ENCODE measurements around the gene PTPN5. TPM values are rescaled to one million over a fixed set of nuclear protein-coding genes. Genes with fewer than 3 reads are reported as not detected.
A peak's percentile ranks its signal among the peaks of the same experiment; 100 is the strongest.
"Not testable (repeated sequence)": the region's sequence is repeated elsewhere in the genome, so short reads cannot be mapped to it uniquely, and the experiment has no call there.

Gene PTPN5
- polyA plus RNA-seq, 4 donors = 0.22 to 1.6 TPM; not detected in 2

- peak overlapping the region; percentile 42 to 84 (median 69) for H3K4me3 ChIP-seq (ENCODE audit: low read depth in 1 of 3, low read length in 3 of 3)
- no peaks in the 10 kb centered on the region for H3K4me1 ChIP-seq (ENCODE audit: control insufficient read depth in 3 of 3, insufficient read depth in 2 of 3, low read depth in 1 of 3, low read length in 2 of 3)
- FAIRE-seq = no peak
- peaks cover 0 to 30% (median 0%) of the 10 kb centered on the region in 3 donors for H3K27me3 ChIP-seq (ENCODE audit: control insufficient read depth in 3 of 3, insufficient read depth in 3 of 3, low read length in 3 of 3)
- peaks cover 0 to 8% (median 0%) of the 10 kb centered on the region in 3 donors for H3K36me3 ChIP-seq (ENCODE audit: control insufficient read depth in 3 of 3, insufficient read depth in 2 of 3, low read depth in 1 of 3, low read length in 3 of 3)
- H3K9me3 ChIP-seq (ENCODE audit: control insufficient read depth in 2 of 2, insufficient read depth in 1 of 2, low read depth in 1 of 2, low read length in 1 of 2) = no peaks in the 10 kb centered on the region
- 11 to 15% (median 13%) methylated on average over 7 to 9 of the region's 9 CpGs for WGBS, 3 donors
- H3K27ac ChIP-seq (ENCODE audit: low read depth in 1 of 3, low read length in 2 of 3) = peak overlapping the region in 1 of 3 donors; percentile 72
- DNase-seq = no peak
Observed at GRCh38 chr11:18699269-18699596, 92.4 kb downstream of the PTPN5 start.

- no peaks in the 10 kb centered on the region for H3K4me1 ChIP-seq (ENCODE audit: control insufficient read depth in 3 of 3, insufficient read depth in 2 of 3, low read depth in 1 of 3, low read length in 2 of 3)
- H3K27ac ChIP-seq (ENCODE audit: low read depth in 1 of 3, low read length in 2 of 3) = peak within 1 kb of the TSS in 2 of 3 donors; percentile 46 to 72
- H3K27me3 ChIP-seq (ENCODE audit: control insufficient read depth in 3 of 3, insufficient read depth in 3 of 3, low read length in 3 of 3) = peaks cover 0 to 30% (median 0%) of the 10 kb centered on the region in 3 donors
- DNase-seq = peak; percentile 91 to 94
- WGBS, 3 donors = 0 to 1% (median 1%) methylated on average over 54 to 98 of the region's 98 CpGs
- H3K36me3 ChIP-seq (ENCODE audit: control insufficient read depth in 3 of 3, insufficient read depth in 2 of 3, low read depth in 1 of 3, low read length in 3 of 3) = peaks cover 0 to 8% (median 0%) of the 10 kb centered on the region in 3 donors
- no peaks in the 10 kb centered on the region for H3K9me3 ChIP-seq (ENCODE audit: control insufficient read depth in 2 of 2, insufficient read depth in 1 of 2, low read depth in 1 of 2, low read length in 1 of 2)
- peak within 1 kb of the TSS; percentile 42 to 84 (median 69) for H3K4me3 ChIP-seq (ENCODE audit: low read depth in 1 of 3, low read length in 3 of 3)
- no peak for FAIRE-seq
Observed at GRCh38 chr11:18698341-18699268, 93.0 kb downstream of the PTPN5 start, which contains the start of gene TMEM86A. TMEM86A (plus strand) TSS chr11:18698779; CDS start chr11:18698887, 108 bp downstream.

- no peaks in the 10 kb centered on the region for H3K4me1 ChIP-seq (ENCODE audit: control insufficient read depth in 3 of 3, insufficient read depth in 2 of 3, low read depth in 1 of 3, low read length in 2 of 3)
- DNase-seq (no peak), FAIRE-seq (no peak)
- H3K36me3 ChIP-seq (ENCODE audit: control insufficient read depth in 3 of 3, insufficient read depth in 2 of 3, low read depth in 1 of 3, low read length in 3 of 3) = peaks cover 0 to 8% (median 0%) of the 10 kb centered on the region in 3 donors
- H3K27me3 ChIP-seq (ENCODE audit: control insufficient read depth in 3 of 3, insufficient read depth in 3 of 3, low read length in 3 of 3) = peaks cover 0 to 30% (median 0%) of the 10 kb centered on the region in 3 donors
- no peak overlapping the region for H3K4me3 ChIP-seq (ENCODE audit: low read depth in 1 of 3, low read length in 3 of 3)
- no peak overlapping the region for H3K27ac ChIP-seq (ENCODE audit: low read depth in 1 of 3, low read length in 2 of 3)
- WGBS, 3 donors = 89 to 96% (median 90%) methylated on average over 4 of the region's 4 CpGs
- no peaks in the 10 kb centered on the region for H3K9me3 ChIP-seq (ENCODE audit: control insufficient read depth in 2 of 2, insufficient read depth in 1 of 2, low read depth in 1 of 2, low read length in 1 of 2)
Observed at GRCh38 chr11:18697576-18697975, 94.0 kb downstream of the PTPN5 start.

- DNase-seq = no peak
- Histone ChIP-seq H3K9me3 (ENCODE audit: control insufficient read depth in 2 of 2, insufficient read depth in 1 of 2, low read depth in 1 of 2, low read length in 1 of 2) (no peaks in the 10 kb centered on the region), H3K27me3 (ENCODE audit: control insufficient read depth in 3 of 3, insufficient read depth in 3 of 3, low read length in 3 of 3) (peaks cover 0 to 30% (median 0%) of the 10 kb centered on the region in 3 donors), H3K4me1 (ENCODE audit: control insufficient read depth in 3 of 3, insufficient read depth in 2 of 3, low read depth in 1 of 3, low read length in 2 of 3) (no peaks in the 10 kb centered on the region), H3K27ac (ENCODE audit: low read depth in 1 of 3, low read length in 2 of 3) (no peak overlapping the region), H3K36me3 (ENCODE audit: control insufficient read depth in 3 of 3, insufficient read depth in 2 of 3, low read depth in 1 of 3, low read length in 3 of 3) (peaks cover 0 to 7% (median 0%) of the 10 kb centered on the region in 3 donors), H3K4me3 (ENCODE audit: low read depth in 1 of 3, low read length in 3 of 3) (no peak overlapping the region)
- 80 to 90% (median 86%) methylated on average over 2 of the region's 2 CpGs for WGBS, 3 donors
- no peak for FAIRE-seq
Observed at GRCh38 chr11:18696638-18697225, 94.9 kb downstream of the PTPN5 start.

GRCh38 chr11:18692941-18693760, 98.4 kb downstream of the PTPN5 start:
- WGBS, 3 donors = 66 to 69% (median 67%) methylated on average over 9 of the region's 9 CpGs
- H3K4me1 ChIP-seq (ENCODE audit: control insufficient read depth in 3 of 3, insufficient read depth in 2 of 3, low read depth in 1 of 3, low read length in 2 of 3) = no peaks in the 10 kb centered on the region
- no peaks in the 10 kb centered on the region for H3K9me3 ChIP-seq (ENCODE audit: control insufficient read depth in 2 of 2, insufficient read depth in 1 of 2, low read depth in 1 of 2, low read length in 1 of 2)
- no peak overlapping the region for H3K27ac ChIP-seq (ENCODE audit: low read depth in 1 of 3, low read length in 2 of 3)
- FAIRE-seq = no peak
- H3K27me3 ChIP-seq (ENCODE audit: control insufficient read depth in 3 of 3, insufficient read depth in 3 of 3, low read length in 3 of 3) = peaks cover 0 to 11% (median 0%) of the 10 kb centered on the region in 3 donors
- no peak for DNase-seq
- no peak overlapping the region for H3K4me3 ChIP-seq (ENCODE audit: low read depth in 1 of 3, low read length in 3 of 3)
- no peaks in the 10 kb centered on the region for H3K36me3 ChIP-seq (ENCODE audit: control insufficient read depth in 3 of 3, insufficient read depth in 2 of 3, low read depth in 1 of 3, low read length in 3 of 3)

GRCh38 chr11:18691467-18692140, 100.0 kb downstream of the PTPN5 start:
- H3K9me3 ChIP-seq (ENCODE audit: control insufficient read depth in 2 of 2, insufficient read depth in 1 of 2, low read depth in 1 of 2, low read length in 1 of 2); H3K27me3 ChIP-seq (ENCODE audit: control insufficient read depth in 3 of 3, insufficient read depth in 3 of 3, low read length in 3 of 3); FAIRE-seq; H3K4me1 ChIP-seq (ENCODE audit: control insufficient read depth in 3 of 3, insufficient read depth in 2 of 3, low read depth in 1 of 3, low read length in 2 of 3); H3K36me3 ChIP-seq (ENCODE audit: control insufficient read depth in 3 of 3, insufficient read depth in 2 of 3, low read depth in 1 of 3, low read length in 3 of 3); DNase-seq; H3K4me3 ChIP-seq (ENCODE audit: low read depth in 1 of 3, low read length in 3 of 3); H3K27ac ChIP-seq (ENCODE audit: low read depth in 1 of 3, low read length in 2 of 3): not testable (repeated sequence)
- WGBS, 3 donors = 71 to 78% (median 73%) methylated on average over 4 of the region's 4 CpGs

- FAIRE-seq (no peak), DNase-seq (no peak)
- Histone ChIP-seq H3K27ac (ENCODE audit: low read depth in 1 of 3, low read length in 2 of 3) (no peak overlapping the region), H3K27me3 (ENCODE audit: control insufficient read depth in 3 of 3, insufficient read depth in 3 of 3, low read length in 3 of 3) (no peaks in the 10 kb centered on the region), H3K9me3 (ENCODE audit: control insufficient read depth in 2 of 2, insufficient read depth in 1 of 2, low read depth in 1 of 2, low read length in 1 of 2) (no peaks in the 10 kb centered on the region), H3K36me3 (ENCODE audit: control insufficient read depth in 3 of 3, insufficient read depth in 2 of 3, low read depth in 1 of 3, low read length in 3 of 3) (no peaks in the 10 kb centered on the region), H3K4me3 (ENCODE audit: low read depth in 1 of 3, low read length in 3 of 3) (no peak overlapping the region), H3K4me1 (ENCODE audit: control insufficient read depth in 3 of 3, insufficient read depth in 2 of 3, low read depth in 1 of 3, low read length in 2 of 3) (no peaks in the 10 kb centered on the region)
- 18 to 66% (median 40%) methylated on average over 1 of the region's 1 CpG for WGBS, 3 donors
Observed at GRCh38 chr11:18684267-18684666, 107.3 kb downstream of the PTPN5 start.
